Measurements from ENCODE around the gene TRABD. TPM values are rescaled to one million over a fixed set of nuclear protein-coding genes. Genes with fewer than 3 reads are reported as not detected.
A peak's percentile ranks its signal among the peaks of the same experiment; 100 is the strongest.

The TRABD gene
- total and polyA plus RNA-seq, 2 donors (not counting 1 experiment from before 2014, with no cell fraction given), result 11.8 to 17.2 TPM

DNA sequence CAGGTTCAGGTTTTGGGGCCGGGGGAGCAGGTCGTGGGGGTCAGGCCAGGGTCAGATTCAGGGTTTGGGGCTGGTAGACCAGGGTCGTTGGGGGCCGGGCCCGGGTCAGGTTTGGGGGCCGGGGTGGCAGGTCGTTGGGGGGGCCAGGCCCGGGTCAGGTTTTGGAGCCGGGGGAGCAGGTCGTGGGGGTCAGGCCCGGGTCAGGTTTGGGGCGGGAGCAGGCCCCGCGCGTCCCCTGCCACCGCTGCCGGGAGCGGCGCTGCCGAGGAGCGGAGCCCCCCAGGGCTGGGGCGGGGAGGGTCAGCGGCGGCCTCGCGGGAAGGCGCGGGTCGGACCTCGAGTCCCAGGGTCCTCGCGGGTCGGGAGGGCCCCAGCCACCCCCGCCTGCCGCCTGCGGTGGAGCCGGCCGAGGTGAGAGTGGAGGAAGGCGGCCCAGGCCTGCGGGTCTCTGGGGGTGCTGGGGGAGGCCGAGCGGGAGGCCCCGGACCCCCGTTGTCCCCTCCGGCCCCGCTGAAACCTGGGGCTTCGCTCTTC, 535 bp downstream of the TRABD start:
- Histone ChIP-seq H3K9me3 (ENCODE audit: control insufficient read depth, insufficient read depth, low read depth, low read length) (no peaks in the 10 kb centered on the region), H3K27me3 (ENCODE audit: control insufficient read depth, insufficient read depth, low read length) (no peaks in the 10 kb centered on the region), H3K4me3 (replicated peaks in 1 of 4; ENCODE audit: control extremely low read depth in 1 of 4, insufficient read depth in 1 of 4, low read depth in 3 of 4, low read length in 4 of 4) (peak overlapping the region; percentile 45 to 68 (median 61)), H3K4me2 (ENCODE audit: extremely low read depth, insufficient read depth, low read length) (peak overlapping the region; percentile 83), H4K20me1 (ENCODE audit: control insufficient read depth, extremely low read depth, insufficient read depth, low read length) (no peaks in the 10 kb centered on the region), H3K79me2 (ENCODE audit: control insufficient read depth, insufficient read depth, low read length) (peaks cover 30% of the 10 kb centered on the region), H3K36me3 (ENCODE audit: control insufficient read depth, insufficient read depth, low read length) (peaks cover 5% of the 10 kb centered on the region), H2AFZ (ENCODE audit: low read length) (no peak overlapping the region), H3K27ac (ENCODE audit: insufficient read depth, low read length) (peak overlapping the region; percentile 38), H3K9ac (ENCODE audit: insufficient read depth, low read length) (peak overlapping the region; percentile 65), H3K4me1 (ENCODE audit: control insufficient read depth, extremely low read depth, insufficient read depth, low read length) (peaks cover 17% of the 10 kb centered on the region)
- no peak for TF ChIP-seq EZH2 (IDR thresholded peaks at IDR 0.05; ENCODE audit: low read length, missing control alignments)
- TF ChIP-seq, protein P1, sequence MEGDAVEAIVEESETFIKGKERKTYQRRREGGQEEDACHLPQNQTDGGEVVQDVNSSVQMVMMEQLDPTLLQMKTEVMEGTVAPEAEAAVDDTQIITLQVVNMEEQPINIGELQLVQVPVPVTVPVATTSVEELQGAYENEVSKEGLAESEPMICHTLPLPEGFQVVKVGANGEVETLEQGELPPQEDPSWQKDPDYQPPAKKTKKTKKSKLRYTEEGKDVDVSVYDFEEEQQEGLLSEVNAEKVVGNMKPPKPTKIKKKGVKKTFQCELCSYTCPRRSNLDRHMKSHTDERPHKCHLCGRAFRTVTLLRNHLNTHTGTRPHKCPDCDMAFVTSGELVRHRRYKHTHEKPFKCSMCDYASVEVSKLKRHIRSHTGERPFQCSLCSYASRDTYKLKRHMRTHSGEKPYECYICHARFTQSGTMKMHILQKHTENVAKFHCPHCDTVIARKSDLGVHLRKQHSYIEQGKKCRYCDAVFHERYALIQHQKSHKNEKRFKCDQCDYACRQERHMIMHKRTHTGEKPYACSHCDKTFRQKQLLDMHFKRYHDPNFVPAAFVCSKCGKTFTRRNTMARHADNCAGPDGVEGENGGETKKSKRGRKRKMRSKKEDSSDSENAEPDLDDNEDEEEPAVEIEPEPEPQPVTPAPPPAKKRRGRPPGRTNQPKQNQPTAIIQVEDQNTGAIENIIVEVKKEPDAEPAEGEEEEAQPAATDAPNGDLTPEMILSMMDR (conservative IDR thresholded peaks at IDR 0.05 in 1 of 2, IDR thresholded peaks at IDR 0.05 in 1 of 2; ENCODE audit: low read depth in 1 of 2, low read length in 2 of 2), result no peak
- no peak for DNase-seq (ENCODE audit: low read depth in 2 of 2)

DNA sequence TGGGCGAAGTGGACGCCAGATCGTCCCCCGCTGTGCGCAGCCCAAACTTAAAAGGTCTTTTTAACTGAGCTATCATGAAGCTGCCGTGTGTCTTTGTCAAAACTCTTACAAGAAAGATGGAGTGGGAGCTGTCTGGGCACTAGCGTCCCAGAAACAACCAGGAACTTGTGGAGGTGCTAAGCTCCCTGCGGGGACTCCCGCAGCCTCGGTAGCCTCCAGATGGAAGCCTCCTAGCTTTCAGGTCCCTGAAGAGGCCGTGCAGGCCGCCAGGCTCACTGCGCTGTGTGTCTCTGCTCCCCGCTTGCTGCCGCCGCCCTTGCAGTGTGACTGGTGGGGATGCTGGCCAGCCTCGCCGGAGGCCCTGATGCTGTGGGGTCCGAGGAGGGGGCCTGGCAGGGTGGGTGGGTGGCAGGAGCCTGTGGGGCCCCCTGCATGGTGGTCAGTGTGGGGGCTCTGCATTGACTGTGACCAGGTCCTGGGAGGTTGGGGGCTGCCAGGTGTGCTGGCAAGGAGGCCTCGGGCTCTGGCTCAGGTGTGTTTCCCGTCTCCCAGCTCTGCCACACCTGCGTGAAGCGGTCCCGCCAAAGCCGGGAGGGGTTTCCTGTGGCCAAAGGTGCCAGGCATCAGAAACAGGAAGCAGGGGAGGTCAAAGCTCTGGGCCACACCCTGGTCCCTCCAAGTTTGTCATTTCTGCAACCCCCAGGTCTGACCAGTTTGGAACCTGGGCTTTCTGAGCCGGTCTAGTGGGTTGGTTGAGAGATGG, 1.2 kb downstream of the TRABD start:
- TF ChIP-seq, protein P1 (conservative IDR thresholded peaks at IDR 0.05 in 1 of 2, IDR thresholded peaks at IDR 0.05 in 1 of 2; ENCODE audit: low read depth in 1 of 2, low read length in 2 of 2), result no peak
- TF ChIP-seq EZH2 (IDR thresholded peaks at IDR 0.05; ENCODE audit: low read length, missing control alignments), result no peak
- H3K9me3 ChIP-seq (ENCODE audit: control insufficient read depth, insufficient read depth, low read depth, low read length), result no peaks in the 10 kb centered on the region
- no peak overlapping the region for H2AFZ ChIP-seq (ENCODE audit: low read length)
- H3K27me3 ChIP-seq (ENCODE audit: control insufficient read depth, insufficient read depth, low read length), result no peaks in the 10 kb centered on the region
- peak overlapping the region; percentile 83 for H3K4me2 ChIP-seq (ENCODE audit: extremely low read depth, insufficient read depth, low read length)
- peaks cover 17% of the 10 kb centered on the region for H3K4me1 ChIP-seq (ENCODE audit: control insufficient read depth, extremely low read depth, insufficient read depth, low read length)
- H3K36me3 ChIP-seq (ENCODE audit: control insufficient read depth, insufficient read depth, low read length), result peaks cover 5% of the 10 kb centered on the region
- peak in 1 of 2 donors; percentile 19 for DNase-seq (ENCODE audit: low read depth in 2 of 2)
- peak overlapping the region; percentile 30 for H3K9ac ChIP-seq (ENCODE audit: insufficient read depth, low read length)
- peaks cover 37% of the 10 kb centered on the region for H3K79me2 ChIP-seq (ENCODE audit: control insufficient read depth, insufficient read depth, low read length)
- H4K20me1 ChIP-seq (ENCODE audit: control insufficient read depth, extremely low read depth, insufficient read depth, low read length), result no peaks in the 10 kb centered on the region
- H3K4me3 ChIP-seq (replicated peaks in 1 of 4; ENCODE audit: control extremely low read depth in 1 of 4, insufficient read depth in 1 of 4, low read depth in 3 of 4, low read length in 4 of 4), result peak overlapping the region; percentile 45 to 68 (median 61)
- no peak overlapping the region for H3K27ac ChIP-seq (ENCODE audit: insufficient read depth, low read length)

DNA sequence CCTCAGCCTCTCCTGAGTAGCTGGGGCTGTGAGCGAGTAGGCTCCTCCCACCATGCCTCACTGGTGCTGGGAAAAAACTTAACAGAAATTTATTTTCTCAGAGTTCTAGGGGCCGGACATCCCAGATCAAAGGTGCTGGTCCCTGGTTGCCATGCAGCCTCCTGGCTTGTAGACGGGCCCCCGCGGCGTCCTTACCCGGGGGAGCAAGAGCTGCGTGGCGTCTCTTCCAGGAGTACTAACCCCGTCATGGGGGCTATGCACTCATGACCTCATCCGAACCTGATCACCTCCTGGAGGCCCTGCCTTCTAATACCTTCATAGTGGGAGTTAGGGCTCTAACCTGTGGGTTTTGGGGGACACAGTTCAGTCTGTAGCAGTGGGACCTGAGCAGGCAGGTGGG, 2.6 kb downstream of the TRABD start:
- H4K20me1 ChIP-seq (ENCODE audit: control insufficient read depth, extremely low read depth, insufficient read depth, low read length), result no peaks in the 10 kb centered on the region
- H3K4me3 ChIP-seq (replicated peaks in 1 of 4; ENCODE audit: control extremely low read depth in 1 of 4, insufficient read depth in 1 of 4, low read depth in 3 of 4, low read length in 4 of 4), result no peak overlapping the region
- H3K4me2 ChIP-seq (ENCODE audit: extremely low read depth, insufficient read depth, low read length), result no peak overlapping the region
- TF ChIP-seq, protein P1 (conservative IDR thresholded peaks at IDR 0.05 in 1 of 2, IDR thresholded peaks at IDR 0.05 in 1 of 2; ENCODE audit: low read depth in 1 of 2, low read length in 2 of 2), result no peak
- no peak for TF ChIP-seq EZH2 (IDR thresholded peaks at IDR 0.05; ENCODE audit: low read length, missing control alignments)
- no peak overlapping the region for H3K9ac ChIP-seq (ENCODE audit: insufficient read depth, low read length)
- H3K36me3 ChIP-seq (ENCODE audit: control insufficient read depth, insufficient read depth, low read length), result peaks cover 7% of the 10 kb centered on the region
- no peaks in the 10 kb centered on the region for H3K27me3 ChIP-seq (ENCODE audit: control insufficient read depth, insufficient read depth, low read length)
- H3K27ac ChIP-seq (ENCODE audit: insufficient read depth, low read length), result no peak overlapping the region
- H2AFZ ChIP-seq (ENCODE audit: low read length), result no peak overlapping the region
- peaks cover 46% of the 10 kb centered on the region for H3K79me2 ChIP-seq (ENCODE audit: control insufficient read depth, insufficient read depth, low read length)
- H3K4me1 ChIP-seq (ENCODE audit: control insufficient read depth, extremely low read depth, insufficient read depth, low read length), result peaks cover 17% of the 10 kb centered on the region
- no peak for DNase-seq (ENCODE audit: low read depth in 2 of 2)
- H3K9me3 ChIP-seq (ENCODE audit: control insufficient read depth, insufficient read depth, low read depth, low read length), result no peaks in the 10 kb centered on the region

Measured in fibroblast of lung (primary cell).